Measurements from ENCODE around the gene PLEKHA4.
"Not testable (repeated sequence)": the region's sequence is repeated elsewhere in the genome, so short reads cannot be mapped to it uniquely, and the experiment has no call there.

PLEKHA4 gene

GRCh38 chr19:48795055-48795684 lies 73.2 kb downstream of the PLEKHA4 start:
- DNase-seq, result peak; percentile 74

GRCh38 chr19:48794291-48794690 lies 74.1 kb downstream of the PLEKHA4 start:
- DNase-seq, result no peak

GRCh38 chr19:48793271-48793670 lies 75.1 kb downstream of the PLEKHA4 start:
- no peak for DNase-seq

- not testable (repeated sequence) for DNase-seq
Observed at GRCh38 chr19:48787331-48787730, 81.1 kb downstream of the PLEKHA4 start.

Data from NCI-H345 (cell line).